Spleen (tissue), 11 donors: ENCODE measurements around the gene PKP2. TPM values are rescaled to one million over a fixed set of nuclear protein-coding genes. Genes with fewer than 3 reads are reported as not detected.
"Not testable (repeated sequence)": the region's sequence is repeated elsewhere in the genome, so short reads cannot be mapped to it uniquely, and the experiment has no call there.

Experiments
- DNase-seq: peaks from one replicate; pipeline ENCODE4 v3.0.0-alpha.2; 2020
- H3K27ac ChIP-seq, 8 donors: fragments of 200-600 bp; sonication (generic) in 7 of 8; 1 replicate in 4 of 8; 2 replicates in 4 of 8; pipeline versions ENCODE4 v1.5.0 to v1.8.0; 2016 to 2021; ENCODE audit warnings: inconsistent platforms in 4 of 8, mild to moderate bottlenecking in 4 of 8, moderate library complexity in 1 of 8
- H3K27me3 ChIP-seq, 7 donors: fragments of 200-600 bp; sonication (generic) in 6 of 7; replicated peaks in 1 of 7; 1 replicate in 4 of 7; 2 replicates in 3 of 7; pipeline versions ENCODE4 v1.5.0 to v1.8.0; 2016 to 2021; ENCODE audit warnings: inconsistent platforms in 3 of 7, mild to moderate bottlenecking in 1 of 7
- H3K36me3 ChIP-seq, 6 donors: fragments of 200-600 bp; sonication (generic) in 5 of 6; 1 replicate in 4 of 6; 2 replicates in 2 of 6; pipeline versions ENCODE4 v1.5.0 to v1.8.0; 2016 to 2021; ENCODE audit warnings: inconsistent platforms in 2 of 6
- H3K4me1 ChIP-seq, 6 donors: fragments of 200-600 bp; sonication (generic) in 5 of 6; 1 replicate in 3 of 6; 2 replicates in 3 of 6; pipeline versions ENCODE4 v1.5.0 to v1.8.0; 2016 to 2021; ENCODE audit warnings: inconsistent platforms in 3 of 6
- H3K4me3 ChIP-seq, 8 donors: fragments of 200-600 bp; sonication (generic) in 7 of 8; 1 replicate in 4 of 8; 2 replicates in 4 of 8; pipeline versions ENCODE4 v1.5.0 to v1.8.0; 2016 to 2021; ENCODE audit warnings: inconsistent platforms in 4 of 8, mild to moderate bottlenecking in 4 of 8, moderate library complexity in 2 of 8
- H3K9me3 ChIP-seq, 8 donors: fragments of 200-600 bp; sonication (generic) in 7 of 8; 1 replicate in 4 of 8; 2 replicates in 4 of 8; pipeline versions ENCODE4 v1.5.0 to v1.8.0; 2016 to 2021; ENCODE audit warnings: inconsistent platforms in 4 of 8
- CTCF ChIP-seq, 11 experiments: fragments of 200-600 bp in 7 of 11; fragments of 450-650 bp in 4 of 11; sonication (generic) in 4 of 11; IDR thresholded peaks in 8 of 11; conservative IDR thresholded peaks in 3 of 11; 1 replicate in 7 of 11; 2 replicates in 4 of 11; pipeline versions ENCODE4 v1.4.0 to v1.8.0; 2016 to 2021; ENCODE audit warnings: antibody characterized with exemption in 11 of 11, inconsistent platforms in 4 of 11, mild to moderate bottlenecking in 1 of 11
- POLR2A ChIP-seq, 3 donors: fragments of 450-650 bp; IDR thresholded peaks; one replicate each; pipeline ENCODE4 v1.5.1; 2017; ENCODE audit warnings: antibody characterized with exemption in 3 of 3, mild to moderate bottlenecking in 1 of 3
- POLR2AphosphoS5 ChIP-seq, 3 donors: sonication (generic); formaldehyde crosslinking; IDR thresholded peaks; one replicate each; pipeline ENCODE4 v1.5.1; 2017; ENCODE audit warnings: antibody characterized with exemption in 3 of 3
- WGBS, 5 donors: extraction: QIAGEN DNeasy Blood & Tissue Kit in 3 of 5; methylation state at CpG; one replicate each; pipeline versions ENCODE4 v1.1.5 to v1.1.7; 2013 to 2018; 5-methylcytosine and 5-hydroxymethylcytosine counted together
- intact Hi-C: fragments of 100-400 bp; cut with DNase I; formaldehyde crosslinking; loops from one replicate; pipeline ENCODE4 v1.15.0; 2023; ENCODE audit warnings: low total_unique reads
- polyA plus RNA-seq, 3 donors: library from polyadenylated mRNA; stranded (reverse); fragments of 200-250 nt; gene quantifications; one replicate each; pipeline ENCODE4 v1.2.1, GENCODE V29; 2013
- total RNA-seq, 7 donors: library from RNA; depleted of rRNA in 3 of 7; stranded (reverse); fragments of >200 nt in 3 of 7; fragmentation: NEBNext Ultra II Directional in 4 of 7; extraction: Animal tissue kit (Norgen Biotek cat#: 25700) in 4 of 7; gene quantifications; one replicate each; pipeline versions ENCODE4 v1.1.0 to v1.2.1, GENCODE V29; 2016 to 2021
- donor health status: healthy with polysubstance abuse.
- donor health status: DM: no; HTN: no; CAD: no; lungs with moderate emphysema.
- donor health status: DM: no; HTN: no; CAD: no.
- donor health status: Bipolar disorder and iron deficiency.
- donor health status: healthy.
- donor health status: DM: no; HTN: no; CAD: no.
- donor health status: DM: yes; HTN: yes; CAD: no.

The PKP2 gene
- total and polyA plus RNA-seq, 10 donors, result 1.5 to 10.8 (median 3.3) TPM

GRCh38 chr12:32877601-32878459 lies 18.7 kb downstream of the PKP2 start:
- Histone ChIP-seq H3K27me3 (no peaks in the 10 kb centered on the region), H3K9me3 (no peaks in the 10 kb centered on the region), H3K4me3 (no peak overlapping the region), H3K4me1 (no peaks in the 10 kb centered on the region), H3K27ac (no peak overlapping the region), H3K36me3 (no peaks in the 10 kb centered on the region)
- TF ChIP-seq CTCF (IDR thresholded peaks at IDR 0.05 in 8 of 11, conservative IDR thresholded peaks at IDR 0.05 in 3 of 11) (no peak), POLR2AphosphoS5 (IDR thresholded peaks at IDR 0.05) (peak; percentile 55 to 67 (median 65))
- intact Hi-C loops, result no loop called here
- 86 to 94% (median 89%) methylated on average over 27 to 29 of the region's 29 CpGs for WGBS, 5 donors
- DNase-seq, result no peak

- Histone ChIP-seq H3K9me3 (no peaks in the 10 kb centered on the region), H3K27me3 (no peaks in the 10 kb centered on the region), H3K4me3 (no peak overlapping the region), H3K27ac (no peak overlapping the region), H3K4me1 (no peaks in the 10 kb centered on the region), H3K36me3 (no peaks in the 10 kb centered on the region)
- no peak for DNase-seq
- TF ChIP-seq CTCF (IDR thresholded peaks at IDR 0.05 in 8 of 11, conservative IDR thresholded peaks at IDR 0.05 in 3 of 11) (no peak), POLR2AphosphoS5 (IDR thresholded peaks at IDR 0.05) (no peak), POLR2A (IDR thresholded peaks at IDR 0.05) (no peak)
- 67 to 98% (median 84%) methylated on average over 2 of the region's 2 CpGs for WGBS, 5 donors
- intact Hi-C loops, result no loop called here
Observed at GRCh38 chr12:32876004-32876403, 20.6 kb downstream of the PKP2 start.

GRCh38 chr12:32874975-32875374 lies 21.6 kb downstream of the PKP2 start:
- no peaks in the 10 kb centered on the region for H3K27me3 ChIP-seq
- DNase-seq, result no peak
- 93 to 100% (median 94%) methylated on average over 1 of the region's 1 CpG for WGBS, 5 donors
- TF ChIP-seq POLR2A (IDR thresholded peaks at IDR 0.05) (no peak), CTCF (IDR thresholded peaks at IDR 0.05 in 8 of 11, conservative IDR thresholded peaks at IDR 0.05 in 3 of 11) (no peak), POLR2AphosphoS5 (IDR thresholded peaks at IDR 0.05) (no peak)
- no peak overlapping the region for H3K27ac ChIP-seq
- H3K4me3 ChIP-seq, result no peak overlapping the region
- no peaks in the 10 kb centered on the region for H3K9me3 ChIP-seq
- intact Hi-C loops, result no loop called here
- no peaks in the 10 kb centered on the region for H3K4me1 ChIP-seq
- H3K36me3 ChIP-seq, result no peaks in the 10 kb centered on the region

GRCh38 chr12:32874078-32874477 lies 22.5 kb downstream of the PKP2 start:
- Histone ChIP-seq H3K27me3 (no peaks in the 10 kb centered on the region), H3K36me3 (no peaks in the 10 kb centered on the region), H3K27ac (no peak overlapping the region), H3K9me3 (no peaks in the 10 kb centered on the region), H3K4me3 (no peak overlapping the region), H3K4me1 (no peaks in the 10 kb centered on the region)
- TF ChIP-seq POLR2AphosphoS5 (IDR thresholded peaks at IDR 0.05), result no peak
- TF ChIP-seq POLR2A (IDR thresholded peaks at IDR 0.05), result no peak
- no peak for TF ChIP-seq CTCF (IDR thresholded peaks at IDR 0.05 in 8 of 11, conservative IDR thresholded peaks at IDR 0.05 in 3 of 11)
- WGBS, 5 donors, result 77 to 86% (median 80%) methylated on average over 3 of the region's 3 CpGs
- intact Hi-C loops, result no loop called here
- no peak for DNase-seq

- H3K27me3 ChIP-seq, H3K4me3 ChIP-seq, intact Hi-C loops, DNase-seq, H3K36me3 ChIP-seq, H3K9me3 ChIP-seq, H3K27ac ChIP-seq, H3K4me1 ChIP-seq: not testable (repeated sequence)
- 87 to 92% (median 89%) methylated on average over 5 of the region's 5 CpGs for WGBS, 5 donors
Observed at GRCh38 chr12:32872416-32872815, 24.2 kb downstream of the PKP2 start.
